Lung (tissue), 12 donors: Measurements from ENCODE around the gene PXYLP1. TPM values are rescaled to one million over a fixed set of nuclear protein-coding genes. Genes with fewer than 3 reads are reported as not detected.

ENCODE experiments used
- ATAC-seq: fragments of 200-7000 bp; cut with Tn5 transposase; one replicate; pipeline ENCODE4 v1.9.1; 2020; ENCODE audit warnings: moderate number of reproducible peaks; ENCODE audit not compliant: insufficient read depth, low FRiP score
- DNase-seq, 3 donors: peaks; one replicate each; pipeline ENCODE4 v3.0.0-alpha.2; 2013 to 2017
- H3K27ac ChIP-seq, 2 donors: one replicate each; pipeline ENCODE4 v1.5.1; 2013; ENCODE audit warnings: mild to moderate bottlenecking in 2 of 2, moderate library complexity in 2 of 2, control low read depth in 1 of 2, inconsistent platforms in 1 of 2, low read depth in 1 of 2, low read length in 1 of 2
- H3K27me3 ChIP-seq, 3 donors: one replicate each; pipeline ENCODE4 v1.5.1; 2013; ENCODE audit warnings: low read length in 2 of 3; ENCODE audit not compliant: control insufficient read depth in 3 of 3, insufficient read depth in 3 of 3
- H3K36me3 ChIP-seq, 4 donors: one replicate each; pipeline ENCODE4 v1.5.1; 2013; ENCODE audit warnings: low read length in 4 of 4, mild to moderate bottlenecking in 1 of 4, moderate library complexity in 1 of 4; ENCODE audit not compliant: control insufficient read depth in 4 of 4, insufficient read depth in 4 of 4
- H3K4me1 ChIP-seq, 5 donors: one replicate each; pipeline ENCODE4 v1.5.1; 2013; ENCODE audit warnings: low read length in 5 of 5, mild to moderate bottlenecking in 2 of 5, moderate library complexity in 1 of 5; ENCODE audit not compliant: control insufficient read depth in 5 of 5, insufficient read depth in 5 of 5
- H3K4me3 ChIP-seq: one replicate; pipeline ENCODE4 v1.5.1; 2013; ENCODE audit warnings: mild to moderate bottlenecking, control low read depth, moderate library complexity
- H3K9ac ChIP-seq, 2 donors: one replicate each; pipeline ENCODE4 v1.5.1; 2013; ENCODE audit warnings: low read length in 2 of 2, control low read depth in 1 of 2; ENCODE audit not compliant: insufficient read depth in 1 of 2
- H3K9me3 ChIP-seq, 4 donors: one replicate each; pipeline ENCODE4 v1.5.1; 2013; ENCODE audit warnings: low read length in 3 of 4, mild to moderate bottlenecking in 1 of 4, moderate library complexity in 1 of 4; ENCODE audit not compliant: control insufficient read depth in 4 of 4, insufficient read depth in 3 of 4
- WGBS, 2 donors: extraction: QIAGEN DNeasy Blood & Tissue Kit; methylation state at CpG; one replicate each; pipeline ENCODE4 v1.1.7; 2013; 5-methylcytosine and 5-hydroxymethylcytosine counted together
- polyA plus RNA-seq, 2 donors: library from polyadenylated mRNA; stranded (reverse); fragments of 200-250 nt; gene quantifications; one replicate each; pipeline ENCODE4 v1.2.1, GENCODE V29; 2013
- total RNA-seq, 2 donors: library from RNA; depleted of rRNA in 1 of 2; stranded (reverse); fragments of >200 nt in 1 of 2; gene quantifications; one replicate each; pipeline ENCODE4 v1.2.1, GENCODE V29; 2014 to 2021
- TF ChIP-seq, protein P1 (sequence below): IDR thresholded peaks from 2 replicates; pipeline ENCODE4 v1.5.1; 2012; ENCODE audit warnings: mild to moderate bottlenecking; ENCODE audit errors: control extremely low read depth, extremely low read depth
- donor health status: control.
- donor health status: control.
- donor health status: Bipolar disorder and iron deficiency.
- donor health status: healthy.
- donor health status: DM: yes; HTN: yes; CAD: no.

Gene PXYLP1
- total and polyA plus RNA-seq, 4 donors, result 6.3 to 17.8 (median 7.4) TPM

DNA sequence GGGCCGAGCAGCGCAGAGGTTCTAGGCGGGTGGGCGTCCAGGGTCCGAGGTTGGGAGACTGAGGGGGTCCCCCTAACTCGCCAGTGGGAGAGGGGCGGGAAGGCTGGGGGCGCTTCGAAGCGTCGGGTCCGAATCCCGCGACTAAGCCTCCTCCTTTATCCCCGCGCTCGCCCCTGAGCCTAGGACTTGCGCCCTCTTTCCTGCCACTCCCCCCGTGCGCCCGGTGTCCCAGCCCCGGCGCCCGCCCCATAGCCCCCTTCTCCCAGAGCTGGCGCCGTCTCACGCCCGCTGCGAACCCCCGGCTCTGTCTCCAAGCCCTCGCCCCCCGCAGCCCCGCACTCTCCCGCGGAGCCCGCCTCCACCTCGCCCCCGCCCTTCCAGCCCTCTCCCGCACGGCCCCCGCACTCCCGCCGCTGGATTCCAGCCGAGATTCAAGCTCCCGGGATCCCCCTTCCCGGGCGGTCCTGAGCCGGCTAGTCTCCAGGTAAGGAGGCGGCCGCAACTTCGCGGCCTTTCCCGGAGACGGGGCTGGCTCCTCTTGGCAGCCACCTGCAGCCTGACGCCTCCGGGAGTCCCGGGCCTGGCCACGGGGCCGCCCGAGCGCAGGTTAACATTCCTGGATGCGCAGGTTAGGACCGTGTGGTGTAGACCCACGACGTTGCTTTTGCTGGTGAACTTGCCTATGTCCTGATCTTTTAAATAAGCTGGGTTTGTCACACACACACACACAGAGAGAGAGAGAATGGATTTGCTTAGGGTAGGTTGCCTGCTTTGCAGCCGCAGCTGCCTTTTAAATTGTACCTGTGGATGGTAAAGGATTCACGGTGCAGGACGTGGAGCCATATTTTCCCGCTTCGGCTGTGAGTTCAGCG lies 563 bp downstream of the PXYLP1 start:
- peak overlapping the region; percentile 72 for H3K4me3 ChIP-seq
- H3K27ac ChIP-seq, result peak overlapping the region; percentile 64 to 94
- ATAC-seq (peak; percentile 2), DNase-seq (peak in 2 of 3 donors; percentile 40 to 42)
- no peaks in the 10 kb centered on the region for H3K27me3 ChIP-seq
- H3K9me3 ChIP-seq, result no peaks in the 10 kb centered on the region
- WGBS, 2 donors, result 2 to 3% methylated on average over 49 to 71 of the region's 71 CpGs
- TF ChIP-seq, protein P1, sequence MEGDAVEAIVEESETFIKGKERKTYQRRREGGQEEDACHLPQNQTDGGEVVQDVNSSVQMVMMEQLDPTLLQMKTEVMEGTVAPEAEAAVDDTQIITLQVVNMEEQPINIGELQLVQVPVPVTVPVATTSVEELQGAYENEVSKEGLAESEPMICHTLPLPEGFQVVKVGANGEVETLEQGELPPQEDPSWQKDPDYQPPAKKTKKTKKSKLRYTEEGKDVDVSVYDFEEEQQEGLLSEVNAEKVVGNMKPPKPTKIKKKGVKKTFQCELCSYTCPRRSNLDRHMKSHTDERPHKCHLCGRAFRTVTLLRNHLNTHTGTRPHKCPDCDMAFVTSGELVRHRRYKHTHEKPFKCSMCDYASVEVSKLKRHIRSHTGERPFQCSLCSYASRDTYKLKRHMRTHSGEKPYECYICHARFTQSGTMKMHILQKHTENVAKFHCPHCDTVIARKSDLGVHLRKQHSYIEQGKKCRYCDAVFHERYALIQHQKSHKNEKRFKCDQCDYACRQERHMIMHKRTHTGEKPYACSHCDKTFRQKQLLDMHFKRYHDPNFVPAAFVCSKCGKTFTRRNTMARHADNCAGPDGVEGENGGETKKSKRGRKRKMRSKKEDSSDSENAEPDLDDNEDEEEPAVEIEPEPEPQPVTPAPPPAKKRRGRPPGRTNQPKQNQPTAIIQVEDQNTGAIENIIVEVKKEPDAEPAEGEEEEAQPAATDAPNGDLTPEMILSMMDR, result no peak
- H3K4me1 ChIP-seq, result peaks cover 0 to 48% (median 23%) of the 10 kb centered on the region in 5 donors
- peak overlapping the region in 1 of 2 donors; percentile 76 for H3K9ac ChIP-seq
- no peaks in the 10 kb centered on the region for H3K36me3 ChIP-seq

DNA sequence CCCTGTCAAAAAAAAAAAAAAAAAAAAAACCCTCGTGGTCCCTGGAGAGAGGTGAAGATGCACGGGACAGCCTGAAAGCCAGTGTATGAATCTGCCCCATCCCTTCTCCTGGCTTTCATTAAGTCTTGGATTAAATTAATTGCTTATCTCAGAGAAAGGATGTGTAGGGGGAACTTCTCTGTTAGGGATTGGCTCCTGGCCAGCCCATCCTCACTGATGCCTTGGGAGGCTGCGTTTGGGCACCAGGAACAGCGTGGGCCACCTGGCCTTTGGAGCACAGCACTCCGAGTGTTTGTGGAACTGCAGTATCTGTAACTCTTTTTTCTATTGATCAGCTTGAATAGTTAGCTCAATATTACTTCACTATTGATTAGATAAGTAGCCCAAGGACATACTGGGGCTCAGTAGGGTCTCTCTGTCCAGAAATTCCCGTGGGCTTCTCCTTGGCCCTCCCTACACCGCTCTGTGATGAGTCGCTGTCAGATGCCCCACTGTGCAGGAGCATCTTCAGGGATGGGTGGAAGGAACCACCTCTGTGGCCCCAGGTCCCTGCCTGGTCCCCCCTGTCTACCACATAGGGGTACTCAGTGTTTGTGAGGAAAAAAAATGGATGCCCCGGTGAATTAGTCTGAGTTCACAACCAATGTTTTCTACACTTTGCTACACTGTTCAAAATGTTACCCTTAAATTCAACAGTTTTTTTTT lies 2.0 kb downstream of the PXYLP1 start:
- Histone ChIP-seq H3K27ac (no peak overlapping the region), H3K4me3 (no peak overlapping the region), H3K9ac (no peak overlapping the region), H3K9me3 (no peaks in the 10 kb centered on the region), H3K36me3 (no peaks in the 10 kb centered on the region), H3K27me3 (no peaks in the 10 kb centered on the region), H3K4me1 (peaks cover 0 to 44% (median 16%) of the 10 kb centered on the region in 5 donors)
- TF ChIP-seq, protein P1, result no peak
- DNase-seq (no peak), ATAC-seq (no peak)
- WGBS, 2 donors, result 78 to 85% methylated on average over 9 of the region's 9 CpGs

DNA sequence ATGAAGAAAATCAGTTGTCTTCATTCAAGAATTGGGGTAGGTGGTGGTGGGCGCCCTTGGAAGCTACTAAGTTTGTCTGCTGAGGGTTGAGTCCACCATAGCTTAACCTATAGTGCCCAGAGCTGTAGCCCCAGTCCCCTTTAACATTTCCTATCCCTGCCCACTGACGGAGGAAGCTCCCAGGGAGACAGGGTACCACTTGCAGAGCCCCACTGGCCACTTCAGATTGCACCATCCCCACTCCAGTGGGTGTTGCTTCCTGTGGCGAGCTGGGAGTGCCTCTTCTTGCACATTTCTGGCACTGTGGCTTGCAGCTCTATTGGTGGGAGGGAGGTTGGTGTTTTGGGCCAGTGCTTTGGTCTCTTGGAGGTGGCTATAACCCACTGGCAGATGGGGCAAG lies 2.7 kb downstream of the PXYLP1 start:
- Histone ChIP-seq H3K4me1 (peaks cover 2 to 37% (median 12%) of the 10 kb centered on the region in 5 donors), H3K9me3 (no peaks in the 10 kb centered on the region), H3K4me3 (no peak overlapping the region), H3K36me3 (no peaks in the 10 kb centered on the region), H3K27ac (no peak overlapping the region), H3K27me3 (no peaks in the 10 kb centered on the region), H3K9ac (no peak overlapping the region)
- no peak for DNase-seq
- ATAC-seq, result no peak
- 44 to 53% methylated on average over 3 of the region's 3 CpGs for WGBS, 2 donors
- TF ChIP-seq, protein P1, result no peak
